ENCODE results near the gene ATP9A. TPM values are rescaled to one million over a fixed set of nuclear protein-coding genes. Genes with fewer than 3 reads are reported as not detected.
A peak's percentile ranks its signal among the peaks of the same experiment; 100 is the strongest.

ATP9A gene
- total and polyA plus RNA-seq, 4 donors: 2.4 to 16.7 (median 9.9) TPM

DNA sequence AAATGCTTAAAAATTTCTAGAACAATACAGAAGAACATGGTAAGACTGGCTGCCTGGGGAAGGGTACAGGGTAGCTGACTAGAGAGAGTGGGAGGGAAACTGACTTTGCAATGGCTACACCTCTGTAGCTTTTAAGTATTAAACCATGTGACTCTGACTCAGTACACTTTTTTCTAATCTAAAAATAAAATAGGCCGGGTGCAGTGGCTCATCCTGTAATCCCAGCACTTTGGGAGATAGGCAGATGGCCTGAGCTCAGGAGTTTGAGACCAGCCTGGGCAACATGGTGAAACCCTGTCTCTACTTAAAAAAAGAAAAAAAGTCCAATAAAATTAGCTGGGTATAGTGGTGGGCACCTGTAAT is 18.5 kb downstream of the ATP9A start:
- TF ChIP-seq, protein P1, sequence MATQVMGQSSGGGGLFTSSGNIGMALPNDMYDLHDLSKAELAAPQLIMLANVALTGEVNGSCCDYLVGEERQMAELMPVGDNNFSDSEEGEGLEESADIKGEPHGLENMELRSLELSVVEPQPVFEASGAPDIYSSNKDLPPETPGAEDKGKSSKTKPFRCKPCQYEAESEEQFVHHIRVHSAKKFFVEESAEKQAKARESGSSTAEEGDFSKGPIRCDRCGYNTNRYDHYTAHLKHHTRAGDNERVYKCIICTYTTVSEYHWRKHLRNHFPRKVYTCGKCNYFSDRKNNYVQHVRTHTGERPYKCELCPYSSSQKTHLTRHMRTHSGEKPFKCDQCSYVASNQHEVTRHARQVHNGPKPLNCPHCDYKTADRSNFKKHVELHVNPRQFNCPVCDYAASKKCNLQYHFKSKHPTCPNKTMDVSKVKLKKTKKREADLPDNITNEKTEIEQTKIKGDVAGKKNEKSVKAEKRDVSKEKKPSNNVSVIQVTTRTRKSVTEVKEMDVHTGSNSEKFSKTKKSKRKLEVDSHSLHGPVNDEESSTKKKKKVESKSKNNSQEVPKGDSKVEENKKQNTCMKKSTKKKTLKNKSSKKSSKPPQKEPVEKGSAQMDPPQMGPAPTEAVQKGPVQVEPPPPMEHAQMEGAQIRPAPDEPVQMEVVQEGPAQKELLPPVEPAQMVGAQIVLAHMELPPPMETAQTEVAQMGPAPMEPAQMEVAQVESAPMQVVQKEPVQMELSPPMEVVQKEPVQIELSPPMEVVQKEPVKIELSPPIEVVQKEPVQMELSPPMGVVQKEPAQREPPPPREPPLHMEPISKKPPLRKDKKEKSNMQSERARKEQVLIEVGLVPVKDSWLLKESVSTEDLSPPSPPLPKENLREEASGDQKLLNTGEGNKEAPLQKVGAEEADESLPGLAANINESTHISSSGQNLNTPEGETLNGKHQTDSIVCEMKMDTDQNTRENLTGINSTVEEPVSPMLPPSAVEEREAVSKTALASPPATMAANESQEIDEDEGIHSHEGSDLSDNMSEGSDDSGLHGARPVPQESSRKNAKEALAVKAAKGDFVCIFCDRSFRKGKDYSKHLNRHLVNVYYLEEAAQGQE (IDR thresholded peaks at IDR 0.05): no peak
- TF ChIP-seq RXRA (IDR thresholded peaks at IDR 0.05) (no peak), GABPA (IDR thresholded peaks at IDR 0.05 in 1 of 2, conservative IDR thresholded peaks at IDR 0.05 in 1 of 2) (no peak), HNF4A (conservative IDR thresholded peaks at IDR 0.05) (no peak)
- no peak for DNase-seq (ENCODE audit: low spot score)
- Histone ChIP-seq H3K27ac (ENCODE audit: low read depth in 1 of 2, low read length in 2 of 2) (peak overlapping the region; percentile 68 to 93), H3K36me3 (ENCODE audit: control insufficient read depth in 4 of 4, insufficient read depth in 3 of 4, low read depth in 1 of 4, low read length in 3 of 4) (no peaks in the 10 kb centered on the region), H3K9me3 (ENCODE audit: control insufficient read depth in 4 of 4, low read length in 3 of 4) (no peaks in the 10 kb centered on the region), H3K4me1 (ENCODE audit: control insufficient read depth in 4 of 4, insufficient read depth in 4 of 4, low read length in 3 of 4) (peaks cover 4 to 24% (median 8%) of the 10 kb centered on the region in 4 donors), H3K9ac (ENCODE audit: low read depth in 1 of 2, low read length in 2 of 2) (peak overlapping the region; percentile 11 to 25), H3K27me3 (ENCODE audit: control insufficient read depth in 4 of 4, insufficient read depth in 4 of 4, low read length in 3 of 4) (no peaks in the 10 kb centered on the region), H3K4me3 (ENCODE audit: low read depth in 1 of 3, low read length in 3 of 3) (no peak overlapping the region)
- WGBS: 34% methylated on average over 1 of the region's 1 CpG

DNA sequence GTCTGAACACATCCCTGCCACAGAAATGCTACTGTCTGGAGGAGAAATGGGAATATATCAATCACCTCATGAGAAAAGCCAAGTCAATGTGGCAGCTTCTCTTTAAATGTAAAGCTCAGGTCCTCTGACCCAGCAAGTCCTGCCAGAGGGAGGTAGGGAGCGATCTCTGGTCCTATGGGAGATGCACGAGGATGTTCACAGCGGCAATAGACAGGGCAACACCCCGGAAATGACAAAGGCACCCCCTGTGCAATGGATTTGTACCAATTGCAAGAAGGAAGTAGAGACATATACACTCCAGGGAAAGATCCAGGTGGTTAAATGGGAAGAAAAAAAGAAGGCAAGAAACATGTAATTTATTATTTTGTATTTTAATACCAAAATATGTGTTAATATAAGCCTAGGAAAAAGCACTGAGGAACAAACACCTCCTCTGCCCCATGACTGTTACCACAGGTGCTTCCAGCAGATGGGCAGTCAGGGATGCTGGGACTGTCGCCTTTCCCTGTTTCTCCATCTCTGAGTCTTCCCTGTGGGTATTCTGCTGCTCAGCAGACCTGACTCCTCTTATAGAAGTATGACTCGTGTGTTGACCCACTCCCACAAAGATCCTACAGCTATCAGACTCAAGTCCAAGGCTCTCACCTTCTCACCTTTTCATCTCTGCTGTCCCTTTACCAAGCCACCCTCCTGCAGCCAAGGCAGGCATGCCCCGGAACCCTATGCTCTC is 20.8 kb downstream of the ATP9A start:
- no peak for TF ChIP-seq NR2F2 (IDR thresholded peaks at IDR 0.05)
- TF ChIP-seq FOXA1 (IDR thresholded peaks at IDR 0.05): no peak
- no peak for TF ChIP-seq GABPA (IDR thresholded peaks at IDR 0.05 in 1 of 2, conservative IDR thresholded peaks at IDR 0.05 in 1 of 2)
- TF ChIP-seq, protein P2, sequence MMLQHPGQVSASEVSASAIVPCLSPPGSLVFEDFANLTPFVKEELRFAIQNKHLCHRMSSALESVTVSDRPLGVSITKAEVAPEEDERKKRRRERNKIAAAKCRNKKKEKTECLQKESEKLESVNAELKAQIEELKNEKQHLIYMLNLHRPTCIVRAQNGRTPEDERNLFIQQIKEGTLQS (IDR thresholded peaks at IDR 0.05): no peak
- no peak for TF ChIP-seq JUND (IDR thresholded peaks at IDR 0.05)
- TF ChIP-seq YY1 (IDR thresholded peaks at IDR 0.05): no peak
- no peak for TF ChIP-seq SP1 (IDR thresholded peaks at IDR 0.05)
- no peak for TF ChIP-seq RAD21 (IDR thresholded peaks at IDR 0.05)
- TF ChIP-seq, protein P3, sequence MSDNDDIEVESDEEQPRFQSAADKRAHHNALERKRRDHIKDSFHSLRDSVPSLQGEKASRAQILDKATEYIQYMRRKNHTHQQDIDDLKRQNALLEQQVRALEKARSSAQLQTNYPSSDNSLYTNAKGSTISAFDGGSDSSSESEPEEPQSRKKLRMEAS (IDR thresholded peaks at IDR 0.05): no peak
- no peak for TF ChIP-seq EGR1 (IDR thresholded peaks at IDR 0.05; ENCODE audit: low read depth in 2 of 2)
- TF ChIP-seq FOXA2 (IDR thresholded peaks at IDR 0.05): no peak
- TF ChIP-seq HNF4A (conservative IDR thresholded peaks at IDR 0.05): no peak
- 83% methylated on average over 7 of the region's 7 CpGs for WGBS
- no peaks in the 10 kb centered on the region for H3K27me3 ChIP-seq (ENCODE audit: control insufficient read depth in 4 of 4, insufficient read depth in 4 of 4, low read length in 3 of 4)
- H3K9ac ChIP-seq (ENCODE audit: low read depth in 1 of 2, low read length in 2 of 2): no peak overlapping the region
- H3K27ac ChIP-seq (ENCODE audit: low read depth in 1 of 2, low read length in 2 of 2): peak overlapping the region; percentile 40 to 46
- no peaks in the 10 kb centered on the region for H3K36me3 ChIP-seq (ENCODE audit: control insufficient read depth in 4 of 4, insufficient read depth in 3 of 4, low read depth in 1 of 4, low read length in 3 of 4)
- peaks cover 4 to 29% (median 14%) of the 10 kb centered on the region in 4 donors for H3K4me1 ChIP-seq (ENCODE audit: control insufficient read depth in 4 of 4, insufficient read depth in 4 of 4, low read length in 3 of 4)
- DNase-seq (ENCODE audit: low spot score): no peak
- H3K4me3 ChIP-seq (ENCODE audit: low read depth in 1 of 3, low read length in 3 of 3): no peak overlapping the region
- H3K9me3 ChIP-seq (ENCODE audit: control insufficient read depth in 4 of 4, low read length in 3 of 4): no peaks in the 10 kb centered on the region

DNA sequence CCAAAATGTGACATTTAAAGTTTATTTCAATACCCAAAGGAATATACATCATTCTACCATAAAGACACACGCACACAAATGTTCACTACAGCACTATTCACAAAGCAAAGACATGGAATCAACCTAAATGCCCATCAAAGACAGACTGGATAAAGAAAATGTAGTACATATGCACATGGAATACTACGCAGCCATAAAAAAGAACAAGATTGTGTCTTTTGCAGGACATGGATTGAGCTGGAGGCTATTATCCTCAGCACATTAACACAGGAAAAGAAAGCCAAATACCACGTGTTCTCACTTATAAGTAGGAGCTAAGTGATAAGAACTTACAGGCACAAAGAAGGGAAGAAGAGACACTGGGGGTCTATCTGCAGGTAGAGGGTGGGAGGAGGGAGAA is 22.4 kb downstream of the ATP9A start:
- H3K4me1 ChIP-seq (ENCODE audit: control insufficient read depth in 4 of 4, insufficient read depth in 4 of 4, low read length in 3 of 4): peaks cover 6 to 29% (median 11%) of the 10 kb centered on the region in 4 donors
- H3K9ac ChIP-seq (ENCODE audit: low read depth in 1 of 2, low read length in 2 of 2): no peak overlapping the region
- WGBS: 91% methylated on average over 3 of the region's 3 CpGs
- H3K9me3 ChIP-seq (ENCODE audit: control insufficient read depth in 4 of 4, low read length in 3 of 4): no peaks in the 10 kb centered on the region
- no peak overlapping the region for H3K4me3 ChIP-seq (ENCODE audit: low read depth in 1 of 3, low read length in 3 of 3)
- no peak for DNase-seq (ENCODE audit: low spot score)
- TF ChIP-seq TAF1 (conservative IDR thresholded peaks at IDR 0.05) (no peak), FOXA1 (IDR thresholded peaks at IDR 0.05) (no peak)
- H3K27me3 ChIP-seq (ENCODE audit: control insufficient read depth in 4 of 4, insufficient read depth in 4 of 4, low read length in 3 of 4): no peaks in the 10 kb centered on the region
- no peaks in the 10 kb centered on the region for H3K36me3 ChIP-seq (ENCODE audit: control insufficient read depth in 4 of 4, insufficient read depth in 3 of 4, low read depth in 1 of 4, low read length in 3 of 4)
- H3K27ac ChIP-seq (ENCODE audit: low read depth in 1 of 2, low read length in 2 of 2): peak overlapping the region in 1 of 2 donors; percentile 85

All from liver (tissue), 9 donors.